ACHN (cell line): Measurements from ENCODE around the gene TIMELESS.
A peak's percentile ranks its signal among the peaks of the same experiment; 100 is the strongest.
"Not testable (repeated sequence)": the region's sequence is repeated elsewhere in the genome, so short reads cannot be mapped to it uniquely, and the experiment has no call there.

Source experiments
- DNase-seq: peaks from one replicate; pipeline ENCODE4 v3.0.0-alpha.2; 2015
- in situ Hi-C: cut with HindIII; loops from 2 replicates; pipeline ENCODE4 v1.10.0; 2017; ENCODE audit warnings: low sequenced_read_pairs, low pct_ligation_motif_present, low pct_unique_long_range_greater_than_20kb

Gene TIMELESS

DNA sequence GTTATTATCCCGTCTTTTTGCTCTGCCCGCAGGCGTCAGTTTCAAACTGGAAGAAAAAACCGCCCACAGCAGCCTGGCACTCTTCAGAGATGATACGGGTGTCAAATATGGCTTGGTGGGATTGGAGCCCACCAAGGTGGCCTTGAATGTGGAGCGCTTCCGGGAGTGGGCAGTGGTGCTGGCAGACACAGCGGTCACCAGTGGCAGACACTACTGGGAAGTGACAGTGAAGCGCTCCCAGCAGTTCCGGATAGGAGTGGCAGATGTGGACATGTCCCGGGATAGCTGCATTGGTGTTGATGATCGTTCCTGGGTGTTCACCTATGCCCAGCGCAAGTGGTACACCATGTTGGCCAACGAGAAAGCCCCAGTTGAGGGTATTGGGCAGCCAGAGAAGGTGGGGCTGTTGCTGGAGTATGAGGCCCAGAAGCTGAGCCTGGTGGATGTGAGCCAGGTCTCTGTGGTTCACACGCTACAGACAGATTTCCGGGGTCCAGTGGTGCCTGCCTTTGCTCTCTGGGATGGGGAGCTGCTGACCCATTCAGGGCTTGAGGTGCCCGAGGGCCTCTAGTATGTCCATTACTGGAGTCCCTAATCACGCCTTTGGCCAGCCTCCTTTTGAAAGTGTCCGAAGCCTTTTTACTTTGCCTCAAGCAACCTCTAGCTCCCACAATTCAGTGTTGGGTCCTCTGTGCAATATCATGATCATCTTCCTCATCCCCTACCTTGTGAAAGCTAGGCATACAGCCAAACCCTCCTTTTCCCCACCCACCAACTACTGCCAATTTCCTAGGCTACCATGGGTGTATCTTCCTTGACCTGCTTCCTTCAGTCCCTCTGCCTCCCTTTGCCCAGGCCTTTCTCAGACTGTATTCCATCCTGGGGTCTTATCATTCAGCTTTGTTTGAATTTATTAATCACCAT lies 20.0 kb upstream of the TIMELESS start:
- DNase-seq = no peak
- in situ Hi-C loops = no loop called here

DNA sequence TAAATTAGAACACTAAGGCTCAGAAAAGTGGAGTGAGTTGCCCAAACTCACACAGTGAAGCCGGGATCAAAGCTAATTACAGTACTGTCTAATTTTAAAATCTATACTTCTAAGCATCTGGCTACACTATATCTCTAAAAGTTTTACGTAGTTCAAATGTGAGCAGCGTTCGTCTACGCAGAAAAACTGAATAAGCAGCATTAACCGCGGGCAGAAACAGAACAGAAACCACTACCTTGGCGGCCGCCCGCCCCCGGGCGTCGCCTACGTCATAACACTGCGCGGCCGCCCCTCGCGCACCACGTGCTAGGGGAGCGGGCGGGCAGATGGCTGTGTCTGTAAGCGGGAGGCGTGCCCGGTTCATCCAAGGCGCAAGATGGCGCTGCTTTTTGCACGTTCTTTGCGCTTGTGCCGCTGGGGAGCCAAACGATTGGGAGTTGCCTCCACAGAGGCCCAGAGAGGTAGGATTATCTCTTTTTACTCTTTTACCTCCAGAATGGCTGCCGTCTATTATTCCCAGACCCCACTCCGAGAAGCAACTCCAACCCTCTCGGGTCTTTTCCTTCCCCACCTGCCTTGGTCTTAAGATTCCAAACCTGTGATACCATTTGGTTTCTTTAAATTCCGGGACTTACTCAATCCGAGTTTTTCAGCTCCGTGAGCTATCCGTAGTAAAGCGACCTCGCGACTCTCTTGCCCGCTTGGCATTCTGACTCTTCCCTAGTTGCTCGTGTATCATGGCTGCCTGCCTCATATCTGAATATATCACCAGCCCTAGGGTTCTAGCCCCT lies 19.2 kb upstream of the TIMELESS start, which contains the start of gene SPRYD4:
SPRYD4 (plus strand) TSS at position 363 of the 791 bp plus-strand sequence; CDS start at position 377, 14 bp downstream.
- DNase-seq = peak; percentile 98
- in situ Hi-C loops = no loop called here

DNA sequence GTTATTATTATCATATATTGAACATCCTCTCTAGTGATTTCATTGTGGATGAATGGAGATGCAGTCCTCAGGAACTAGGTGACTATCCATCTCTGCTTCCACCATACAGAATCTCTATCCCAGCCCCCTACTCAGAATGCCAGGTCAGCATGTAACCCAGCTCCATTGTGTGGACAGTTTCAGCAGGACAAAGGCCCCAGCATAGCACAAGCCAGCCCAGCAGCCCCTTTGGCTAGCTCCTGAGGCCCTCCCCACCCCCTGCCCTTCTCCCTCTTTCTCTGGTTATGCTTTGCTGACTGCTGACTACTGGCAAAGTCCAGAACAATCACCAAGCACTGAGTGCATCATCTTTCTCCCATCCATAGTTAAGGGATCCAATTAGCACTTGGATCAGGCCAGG lies 13.3 kb upstream of the TIMELESS start:
- in situ Hi-C loops = no loop called here
- DNase-seq = no peak

DNA sequence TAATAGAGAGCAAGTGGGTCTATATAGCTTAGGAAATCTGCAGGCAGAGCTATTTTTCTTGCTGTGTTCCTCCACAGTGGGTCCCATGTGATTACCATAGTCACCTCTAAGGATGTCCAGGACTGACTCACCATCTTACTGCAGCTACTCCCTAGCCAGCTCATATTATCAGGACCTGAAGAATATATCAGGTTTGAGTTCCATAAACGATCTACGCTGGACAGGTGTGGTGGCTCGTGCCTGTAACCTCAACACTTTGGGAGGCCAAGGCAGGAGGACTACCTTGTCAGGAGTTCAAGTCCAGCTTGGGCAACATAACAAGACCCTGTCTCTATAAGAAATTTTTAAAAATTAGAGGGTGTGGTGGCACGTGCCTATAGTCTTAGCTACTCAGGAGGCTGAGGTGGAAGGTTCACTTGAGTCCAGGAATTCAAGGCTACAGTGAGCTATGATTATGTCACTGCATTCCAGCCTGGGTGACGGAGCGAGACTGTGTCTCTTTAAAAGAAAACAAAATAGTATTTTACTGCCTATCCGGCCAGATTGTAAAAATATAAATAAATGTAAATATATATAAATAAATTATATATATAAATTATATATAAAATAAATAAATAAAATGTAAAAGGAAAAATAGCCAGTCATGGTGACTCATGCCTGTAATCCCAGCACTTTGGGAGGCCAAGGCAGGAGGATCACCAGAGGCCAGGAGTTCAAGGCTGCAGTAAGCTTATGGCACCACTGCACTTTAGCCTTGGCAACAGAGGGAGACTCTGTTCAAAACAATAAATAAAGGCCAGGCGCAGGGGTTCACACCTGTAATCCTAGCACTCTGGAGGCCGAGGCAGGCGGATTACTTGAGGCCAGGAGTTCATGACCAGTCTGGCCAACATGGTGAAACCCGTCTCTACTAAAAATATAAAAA lies 12.3 kb upstream of the TIMELESS start:
- peak; percentile 74 for DNase-seq
- in situ Hi-C loops = no loop called here

DNA sequence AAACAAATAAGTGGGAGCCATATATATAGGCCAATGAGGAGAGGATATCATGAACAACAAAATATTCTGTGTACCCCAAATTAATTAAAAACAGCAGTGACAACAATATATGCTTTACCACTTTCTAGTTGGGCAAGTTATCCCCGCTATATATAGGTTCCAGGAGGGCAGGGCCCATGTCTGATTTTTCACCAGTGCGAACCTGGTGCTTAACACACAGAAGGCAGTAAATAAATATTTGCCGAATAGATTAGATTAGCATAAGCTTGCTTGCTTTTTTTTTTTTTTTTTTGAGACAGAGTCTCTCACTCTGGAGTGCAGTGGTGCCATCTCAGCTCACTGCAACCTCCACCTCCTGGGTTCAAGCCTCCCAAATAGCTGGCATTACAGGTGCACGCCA lies 8.6 kb upstream of the TIMELESS start:
- in situ Hi-C loops = no loop called here
- DNase-seq = no peak

DNA sequence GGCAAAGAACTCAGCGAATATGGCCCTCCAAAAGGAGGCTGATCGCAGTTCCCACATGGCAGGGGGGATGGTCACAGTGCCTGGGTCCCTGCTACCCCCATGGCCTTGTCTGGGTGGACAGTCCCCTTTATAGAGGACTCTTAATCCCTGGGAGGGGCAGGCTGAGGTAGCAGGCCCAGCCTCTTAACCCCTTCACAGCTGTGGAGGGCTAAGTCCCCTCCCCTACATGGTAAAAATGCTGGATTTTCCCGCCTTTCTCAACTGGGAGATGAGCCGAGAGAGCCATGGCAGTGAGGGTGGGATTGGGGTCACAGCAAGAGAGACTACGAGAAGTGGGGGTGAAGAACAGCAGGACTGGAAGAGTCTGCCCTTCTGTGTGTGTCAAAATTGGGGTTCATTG lies 5.3 kb upstream of the TIMELESS start, which contains the start of gene MIP:
MIP (minus strand) TSS at position 101 of the 400 bp plus-strand sequence; CDS start at position 57, 44 bp downstream.
- no peak for DNase-seq
- in situ Hi-C loops = no loop called here

DNA sequence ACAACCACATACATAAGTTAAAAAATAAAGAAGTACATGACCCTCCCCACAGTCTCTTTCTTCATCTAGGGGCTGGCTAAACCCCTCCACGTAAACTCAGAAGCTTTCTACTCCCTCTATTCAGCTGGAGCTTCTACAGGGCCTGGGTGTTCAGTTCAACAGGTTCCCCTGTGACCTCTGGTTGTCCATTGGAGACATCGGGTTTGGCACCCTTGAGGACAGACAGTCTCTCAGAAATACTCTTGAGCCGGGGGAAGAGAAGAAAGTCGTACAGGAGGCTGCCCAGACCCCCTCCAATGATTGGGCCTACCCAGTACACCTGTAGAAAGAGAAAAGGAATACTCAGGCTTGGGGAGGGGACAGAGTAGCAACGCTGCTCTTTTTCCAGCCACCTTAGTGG lies 1.9 kb upstream of the TIMELESS start:
- no peak for DNase-seq
- in situ Hi-C loops = no loop called here

DNA sequence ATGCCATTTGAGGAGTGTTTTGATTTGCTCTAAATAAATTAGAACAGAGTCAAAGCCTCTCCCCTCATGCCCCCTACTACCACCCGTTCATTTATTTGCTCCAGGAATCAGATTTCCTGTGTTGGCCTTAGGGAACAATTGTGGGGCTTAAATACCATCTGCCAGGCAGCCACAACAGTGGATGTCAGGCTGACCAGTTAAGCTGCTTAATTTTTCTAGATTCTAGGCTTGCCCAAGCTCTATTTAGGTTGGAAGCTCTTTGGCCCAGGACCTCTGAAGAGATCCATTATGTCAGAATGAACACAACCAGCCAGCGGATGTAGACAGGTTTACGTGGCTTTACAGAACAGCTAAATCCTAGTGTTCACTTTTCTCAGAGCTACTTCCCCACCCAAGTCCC lies 1.0 kb upstream of the TIMELESS start:
- no peak for DNase-seq
- in situ Hi-C loops = no loop called here

DNA sequence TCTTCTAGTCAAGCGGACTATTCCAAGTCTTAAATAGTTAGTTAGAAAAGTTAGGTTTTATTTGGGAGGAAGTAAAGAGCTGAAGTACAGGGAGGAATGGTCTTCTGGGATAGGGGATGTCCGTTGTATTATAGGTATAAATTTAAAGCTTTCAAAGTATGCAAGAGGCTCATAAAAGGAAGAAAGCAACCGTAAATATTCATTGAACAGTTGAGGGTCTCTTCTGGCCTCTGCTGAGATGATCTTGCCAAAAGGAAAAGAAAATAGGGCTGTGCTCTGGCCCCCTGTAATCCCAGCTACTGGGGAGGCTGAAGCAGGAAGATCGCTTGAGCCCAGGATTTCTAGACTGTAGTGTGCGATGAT lies 377 bp upstream of the TIMELESS start:
- in situ Hi-C loops = no loop called here
- no peak for DNase-seq

DNA sequence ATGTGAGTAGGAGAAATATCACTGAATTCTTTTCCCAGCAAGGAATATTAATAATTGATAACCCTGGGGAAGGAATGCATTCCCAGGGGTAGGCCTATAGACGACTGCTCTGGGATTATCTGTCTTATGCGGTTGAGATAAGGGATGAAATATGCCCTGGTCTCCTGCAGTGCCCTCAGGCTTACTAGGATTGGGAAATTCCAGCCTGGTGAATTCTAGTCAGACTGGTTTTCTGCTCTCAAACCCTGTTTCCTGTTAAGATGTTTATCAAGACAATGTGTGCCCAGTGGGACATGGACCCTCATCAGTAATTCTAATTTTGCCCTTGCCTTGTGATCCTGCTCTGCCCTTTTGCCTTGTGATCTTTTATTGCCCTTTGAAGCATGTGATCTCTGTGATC lies 6.0 kb downstream of the TIMELESS start:
- DNase-seq = not testable (repeated sequence)

DNA sequence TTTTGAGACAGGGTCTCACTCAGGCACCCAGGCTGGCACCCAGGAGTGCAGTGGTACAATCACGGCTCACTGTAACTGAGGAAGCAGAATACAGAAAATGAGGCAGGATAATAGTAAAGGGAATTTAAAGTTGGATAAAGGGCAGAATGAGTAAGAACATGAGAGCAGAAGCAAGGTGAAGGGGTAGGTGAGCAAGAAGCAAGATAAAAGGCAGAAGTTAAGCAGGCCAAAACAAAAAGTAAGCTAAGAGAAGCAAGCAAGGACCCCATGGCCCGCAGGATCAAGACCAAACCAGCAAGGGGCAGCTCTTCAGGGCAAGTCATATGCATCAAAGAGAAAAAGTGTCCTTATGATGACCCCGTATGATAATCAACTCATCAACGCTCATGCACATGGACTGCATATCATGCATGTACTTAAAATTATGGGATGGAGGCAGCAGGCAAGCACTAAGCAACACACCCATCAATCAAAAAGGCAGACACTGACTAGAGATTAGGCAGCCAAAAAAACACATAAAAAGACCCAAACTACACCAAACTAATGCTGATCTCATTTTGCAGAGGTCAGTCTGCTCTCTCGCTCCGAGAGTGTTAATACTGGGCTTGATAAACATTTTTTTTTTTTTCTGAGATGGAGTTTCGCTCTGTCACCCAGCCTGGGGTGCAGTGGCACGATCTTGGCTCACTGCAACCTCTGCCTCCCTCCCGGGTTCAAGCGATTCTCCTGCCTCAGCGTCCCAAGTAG lies 11.6 kb downstream of the TIMELESS start:
- no peak for DNase-seq
- in situ Hi-C loops = no loop called here

More for the DNA sequence above, 6.0 kb downstream of the TIMELESS start:
- in situ Hi-C loops = not testable (repeated sequence)

DNA sequence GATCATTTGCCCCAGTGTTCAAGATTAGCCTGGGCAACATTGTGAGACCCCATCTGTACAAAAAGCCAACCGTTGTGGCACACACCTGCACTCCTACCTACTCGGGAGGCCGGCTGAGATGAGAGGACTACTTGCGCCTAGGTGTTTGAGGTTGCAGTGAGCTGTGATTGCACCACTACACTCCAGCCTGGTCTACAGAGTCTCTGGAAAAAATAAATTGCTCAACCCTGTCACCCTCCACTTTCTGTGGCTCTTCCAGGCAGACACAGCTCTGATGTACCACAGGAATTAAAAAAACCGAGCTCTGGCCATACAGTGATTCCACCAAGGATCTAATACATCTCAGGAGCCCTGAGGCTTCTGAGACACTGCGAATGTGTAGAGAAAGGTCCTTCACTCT lies 14.4 kb downstream of the TIMELESS start:
- in situ Hi-C loops = no loop called here

DNA sequence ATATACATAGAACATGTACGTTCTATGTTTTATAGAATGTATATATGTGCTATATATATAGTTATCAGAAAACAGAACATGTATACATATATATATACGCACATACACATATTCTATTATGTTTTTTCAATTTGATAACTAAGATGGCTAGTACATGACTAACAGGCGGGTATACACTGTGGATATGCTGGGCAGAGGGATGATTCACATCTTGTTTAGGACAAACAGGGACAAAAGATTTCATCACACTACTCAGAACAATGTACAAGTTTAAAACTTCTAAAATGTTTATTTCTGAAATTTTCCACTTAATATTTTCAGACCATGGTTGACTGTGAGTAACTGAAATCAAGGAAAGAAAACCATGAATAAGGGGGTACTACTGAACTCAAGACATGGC lies 17.4 kb downstream of the TIMELESS start:
- no peak for DNase-seq
- in situ Hi-C loops = no loop called here

More for the DNA sequence above, 14.4 kb downstream of the TIMELESS start:
- DNase-seq = no peak

DNA sequence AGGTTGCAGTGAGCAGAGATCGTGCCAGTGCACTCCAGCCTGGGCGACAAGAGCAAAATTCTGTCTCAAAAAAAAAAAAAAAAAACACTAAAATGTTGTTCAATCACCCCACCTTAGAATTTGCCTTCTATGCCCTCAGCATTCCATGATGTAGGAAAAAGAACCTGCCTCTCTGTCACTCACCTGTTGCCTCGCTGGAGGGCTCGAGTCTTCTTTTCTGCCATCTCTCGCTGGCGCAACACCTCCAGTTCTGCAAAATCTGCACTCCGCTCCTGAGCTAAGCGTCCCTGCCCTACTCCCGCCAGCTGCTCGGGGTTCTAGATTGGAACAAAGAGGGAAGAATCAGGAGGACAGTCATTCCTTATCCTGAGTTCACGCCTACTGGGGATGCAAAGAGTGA lies 17.9 kb downstream of the TIMELESS start:
- in situ Hi-C loops = no loop called here
- no peak for DNase-seq

DNA sequence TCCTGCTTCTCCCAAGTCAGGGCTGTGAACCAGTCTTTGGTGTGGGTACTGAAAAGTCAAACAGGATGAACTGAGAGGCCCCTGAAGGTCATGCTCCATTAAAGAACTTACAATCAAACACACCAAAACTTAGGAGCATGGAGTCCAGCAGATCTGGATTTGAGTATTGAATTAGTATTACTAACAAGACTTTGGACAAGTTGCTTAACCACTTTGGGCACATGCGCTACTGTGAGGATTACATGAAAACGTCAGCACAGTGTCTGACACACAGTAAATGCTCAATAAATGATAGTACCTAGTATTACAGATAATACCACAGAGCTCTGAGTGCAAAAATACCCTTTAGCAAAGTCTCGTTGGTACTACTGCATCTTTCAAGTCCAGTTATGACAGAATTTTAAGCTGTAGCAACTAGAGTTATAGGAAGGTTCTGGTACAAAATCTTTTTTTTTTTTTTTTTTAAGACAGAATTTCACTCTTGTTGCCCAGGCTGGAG lies 23.2 kb downstream of the TIMELESS start:
- in situ Hi-C loops = no loop called here
- no peak for DNase-seq

DNA sequence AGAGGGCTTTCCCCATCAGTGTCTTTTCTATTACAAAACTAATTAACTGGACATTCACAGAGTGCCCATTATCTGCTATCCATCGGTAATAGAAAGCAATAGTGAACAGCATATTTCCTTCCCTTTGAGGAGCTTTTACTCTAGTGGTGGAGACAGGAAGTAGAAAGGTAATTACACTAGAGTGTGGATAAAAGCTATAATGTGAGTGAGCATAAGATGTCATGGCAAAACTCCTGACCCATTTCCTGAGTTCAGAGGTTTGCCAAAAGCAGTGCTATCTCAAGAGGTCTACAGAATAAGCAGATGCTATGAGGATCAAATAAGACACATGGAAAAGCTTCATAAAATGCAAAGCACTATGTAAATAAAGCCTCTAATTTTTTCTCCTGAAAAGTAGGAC lies 24.0 kb downstream of the TIMELESS start:
- in situ Hi-C loops = no loop called here
- no peak for DNase-seq

DNA sequence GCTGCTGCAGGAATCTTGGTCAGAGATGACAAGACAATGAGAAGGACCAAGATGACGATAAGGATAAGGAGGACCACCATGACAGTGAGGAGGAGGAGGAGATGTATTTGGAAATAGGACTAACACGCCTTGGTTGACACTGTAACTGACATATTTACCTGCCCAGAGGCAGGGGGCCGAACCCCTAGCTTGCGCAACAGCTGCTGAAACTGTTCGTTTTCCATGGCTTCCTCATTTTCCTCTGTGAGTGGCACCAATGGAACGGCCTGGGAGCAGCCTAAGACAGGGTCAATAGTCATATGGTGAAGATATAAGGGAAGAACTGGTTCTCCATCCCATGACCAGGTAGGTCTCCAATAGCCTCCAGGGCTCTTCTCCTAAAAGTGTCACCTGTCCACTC lies 28.8 kb downstream of the TIMELESS start:
- in situ Hi-C loops = no loop called here

DNA sequence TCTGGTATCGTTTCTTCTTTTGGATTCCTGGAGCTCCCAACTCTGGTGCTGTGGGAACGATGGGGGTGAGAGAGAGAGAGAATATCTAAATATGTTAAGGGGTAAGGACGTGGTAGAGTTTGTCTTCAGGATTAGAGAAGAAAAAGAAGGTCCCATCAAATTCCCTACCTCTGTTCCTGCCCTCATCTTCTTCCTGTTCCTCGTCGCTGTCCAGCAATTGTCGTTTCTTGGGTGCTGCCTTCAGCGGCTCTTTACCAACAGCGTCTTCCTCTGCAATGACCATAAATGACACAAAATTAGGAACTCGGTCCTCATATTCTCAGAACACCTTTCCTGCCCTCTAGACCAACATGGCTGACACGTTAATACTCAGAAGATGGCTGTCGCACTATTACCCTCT lies 31.5 kb downstream of the TIMELESS start:
- in situ Hi-C loops = no loop called here

More for the DNA sequence above, 28.8 kb downstream of the TIMELESS start:
- no peak for DNase-seq

More for the DNA sequence above, 31.5 kb downstream of the TIMELESS start:
- DNase-seq = no peak
